ENCODE measurements around the gene TM2D3. TPM values are rescaled to one million over a fixed set of nuclear protein-coding genes. Genes with fewer than 3 reads are reported as not detected.

The TM2D3 gene
- total RNA-seq, 1 experiment from 2014 or later = 34.9 TPM

DNA sequence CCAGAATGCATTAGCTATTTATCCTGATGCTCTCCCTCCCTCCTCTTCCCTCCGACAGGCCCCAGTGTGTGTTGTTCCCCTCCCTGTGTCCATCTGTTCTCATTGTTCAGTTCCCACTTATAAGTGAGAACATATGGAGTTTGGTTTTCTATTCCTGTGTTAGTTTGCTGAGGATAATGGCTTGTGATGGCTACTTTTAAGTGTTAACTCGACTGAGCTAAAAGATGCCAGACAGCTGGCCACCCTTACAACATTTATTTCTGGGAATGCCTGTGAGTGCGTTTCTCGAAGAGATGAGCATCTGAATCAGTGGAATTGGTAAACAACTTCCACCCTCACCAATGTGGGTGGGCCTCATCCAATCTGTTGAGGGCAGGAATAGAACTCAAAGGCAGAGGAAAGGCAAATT is 24.7 kb upstream of the TM2D3 start:
- Histone ChIP-seq H3T11ph (ENCODE audit: low read length) (no peak overlapping the region), H3K9ac (ENCODE audit: extremely low read depth, insufficient read length, low read length) (no peak overlapping the region), H3K79me1 (ENCODE audit: insufficient read depth, low read depth, low read length, poor library complexity, severe bottlenecking) (no peaks in the 10 kb centered on the region), H2BK20ac (ENCODE audit: low read depth, low read length, poor library complexity, severe bottlenecking) (no peak overlapping the region), H3K4ac (ENCODE audit: low read depth, low read length) (no peak overlapping the region), H3K27me3 (ENCODE audit: insufficient read depth, low read length) (no peaks in the 10 kb centered on the region), H3K14ac (ENCODE audit: insufficient read depth, low read length) (no peak overlapping the region), H3K27ac (ENCODE audit: insufficient read length, low read depth, low read length) (no peak overlapping the region), H4K8ac (replicated peaks; ENCODE audit: insufficient read length, low read depth, low read length) (no peak overlapping the region), H3K4me2 (ENCODE audit: insufficient read depth, insufficient read length, low read length) (no peak overlapping the region), H4K91ac (ENCODE audit: insufficient read length, low read depth, low read length) (no peak overlapping the region), H4K20me1 (ENCODE audit: control insufficient read depth, insufficient read depth, insufficient read length) (no peaks in the 10 kb centered on the region), H2BK120ac (ENCODE audit: low read depth, low read length, poor library complexity, severe bottlenecking) (no peak overlapping the region), H3K18ac (ENCODE audit: insufficient read length, low read depth, low read length) (no peak overlapping the region), H2BK5ac (ENCODE audit: insufficient read length, low read length) (no peak overlapping the region), H3K23ac (ENCODE audit: insufficient read length, low read depth, low read length) (no peak overlapping the region), H2AK5ac (ENCODE audit: insufficient read length, low read length) (no peak overlapping the region), H2AFZ (ENCODE audit: low read length) (no peak overlapping the region), H3K9me3 (ENCODE audit: control insufficient read depth, low read depth, low read length) (no peaks in the 10 kb centered on the region), H3K79me2 (ENCODE audit: insufficient read depth, low read length) (no peaks in the 10 kb centered on the region), H3K23me2 (ENCODE audit: insufficient read length, low read depth, low read length, poor library complexity, severe bottlenecking) (no peaks in the 10 kb centered on the region), H3K56ac (ENCODE audit: insufficient read length, low read depth, low read length) (no peak overlapping the region), H4K5ac (ENCODE audit: insufficient read length, low read depth, low read length) (no peak overlapping the region), H2BK15ac (ENCODE audit: low read depth, low read length) (no peak overlapping the region), H3K4me1 (ENCODE audit: insufficient read depth, low read length) (no peaks in the 10 kb centered on the region), H2BK12ac (ENCODE audit: insufficient read length, low read depth, low read length) (no peak overlapping the region)
- no peaks in the 10 kb centered on the region for H3K27me3 Mint-ChIP-seq (ENCODE audit: low read depth)
- H3K27ac Mint-ChIP-seq = no peak overlapping the region
- no CpG with 5 or more reads among the region's 4 CpGs for WGBS (ENCODE audit: extremely low coverage, insufficient read length, low lambda C conversion rate)
- peaks cover 6 to 7% of the 10 kb centered on the region in 2 experiments for H3K4me1 Mint-ChIP-seq
- H3K4me3 Mint-ChIP-seq = no peak overlapping the region
- TF ChIP-seq, protein P1, sequence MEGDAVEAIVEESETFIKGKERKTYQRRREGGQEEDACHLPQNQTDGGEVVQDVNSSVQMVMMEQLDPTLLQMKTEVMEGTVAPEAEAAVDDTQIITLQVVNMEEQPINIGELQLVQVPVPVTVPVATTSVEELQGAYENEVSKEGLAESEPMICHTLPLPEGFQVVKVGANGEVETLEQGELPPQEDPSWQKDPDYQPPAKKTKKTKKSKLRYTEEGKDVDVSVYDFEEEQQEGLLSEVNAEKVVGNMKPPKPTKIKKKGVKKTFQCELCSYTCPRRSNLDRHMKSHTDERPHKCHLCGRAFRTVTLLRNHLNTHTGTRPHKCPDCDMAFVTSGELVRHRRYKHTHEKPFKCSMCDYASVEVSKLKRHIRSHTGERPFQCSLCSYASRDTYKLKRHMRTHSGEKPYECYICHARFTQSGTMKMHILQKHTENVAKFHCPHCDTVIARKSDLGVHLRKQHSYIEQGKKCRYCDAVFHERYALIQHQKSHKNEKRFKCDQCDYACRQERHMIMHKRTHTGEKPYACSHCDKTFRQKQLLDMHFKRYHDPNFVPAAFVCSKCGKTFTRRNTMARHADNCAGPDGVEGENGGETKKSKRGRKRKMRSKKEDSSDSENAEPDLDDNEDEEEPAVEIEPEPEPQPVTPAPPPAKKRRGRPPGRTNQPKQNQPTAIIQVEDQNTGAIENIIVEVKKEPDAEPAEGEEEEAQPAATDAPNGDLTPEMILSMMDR (conservative IDR thresholded peaks at IDR 0.05) = no peak
- peaks cover 0 to 29% (median 0%) of the 10 kb centered on the region in 3 experiments; a peak in 4 of 7 replicates for H3K36me3 Mint-ChIP-seq (ENCODE audit: insufficient read depth in 1 of 3, low read depth in 3 of 3)
- no peaks in the 10 kb centered on the region for H3K9me3 Mint-ChIP-seq
- DNase-seq = no peak

Data from H9 (cell line).